SKM-1 (cell line): Measurements from ENCODE around the gene TXNL1.

Experiments used
- DNase-seq: peaks from one replicate; lab custom pipeline; 2025; ENCODE audit not compliant: unreplicated experiment; lab: John Stamatoyannopoulos, UW

Gene TXNL1

GRCh38 chr18:56570978-56571377, 67.4 kb downstream of the TXNL1 start:
- no peak for DNase-seq

DNA sequence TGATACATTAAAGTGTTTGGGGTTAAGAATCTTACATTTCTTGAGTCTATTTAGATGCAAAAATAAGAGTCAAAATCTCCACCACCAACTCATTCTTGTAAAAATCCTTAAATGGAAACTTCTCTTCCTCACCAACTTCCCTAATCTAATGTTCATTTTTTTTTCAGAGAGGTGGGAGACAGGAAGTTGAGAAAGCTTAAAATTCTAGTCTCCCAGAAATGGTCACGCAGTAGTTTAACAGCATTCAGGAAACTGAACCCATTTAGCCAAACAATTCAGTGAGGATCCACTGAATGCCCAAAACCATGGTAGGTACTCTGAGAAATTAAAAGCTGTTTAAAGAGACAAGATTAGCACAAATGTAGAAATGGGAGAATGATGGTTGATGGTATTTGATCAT, 69.0 kb downstream of the TXNL1 start:
- no peak for DNase-seq

- peak; percentile 61 for DNase-seq
These were observed 69.4 kb downstream of the TXNL1 start for GRCh38 chr18:56568986-56569385.

DNA sequence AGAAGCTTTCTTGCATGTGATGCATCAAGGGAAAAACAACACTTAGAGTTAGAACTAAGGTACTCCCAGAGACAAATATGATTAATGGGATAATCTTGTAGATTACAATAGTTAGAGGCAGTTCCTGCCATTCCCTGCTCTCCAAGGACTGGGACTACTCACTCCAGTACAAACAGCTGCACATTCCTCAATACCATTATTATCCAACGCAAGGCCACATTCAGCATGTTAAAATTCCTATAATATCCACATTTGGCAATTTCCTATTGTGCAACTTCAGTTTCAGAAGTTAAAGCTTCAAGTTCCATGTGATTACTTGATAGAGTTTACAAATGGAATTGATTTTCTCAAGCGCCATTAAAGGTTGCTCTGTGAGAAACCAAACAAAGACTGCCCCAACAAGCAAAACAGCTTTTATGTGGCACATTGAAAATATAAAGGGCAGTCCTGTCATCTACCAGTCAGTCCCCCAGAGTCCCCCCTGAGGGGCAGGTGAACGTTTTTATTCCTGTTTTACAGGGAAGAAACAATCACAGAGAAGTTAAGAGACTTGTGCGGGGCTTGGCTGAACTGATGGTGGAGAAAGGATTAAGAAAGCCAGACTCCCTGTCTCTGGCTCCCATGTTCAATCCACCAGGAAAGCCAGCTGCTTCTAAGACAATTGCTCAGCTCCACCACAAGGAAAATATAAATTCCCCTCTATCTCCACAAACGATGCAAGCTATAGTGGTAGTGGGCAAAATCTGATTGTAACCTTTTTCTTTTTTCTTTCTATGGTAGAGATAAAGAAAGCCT, 72.6 kb downstream of the TXNL1 start:
- DNase-seq, result no peak

DNA sequence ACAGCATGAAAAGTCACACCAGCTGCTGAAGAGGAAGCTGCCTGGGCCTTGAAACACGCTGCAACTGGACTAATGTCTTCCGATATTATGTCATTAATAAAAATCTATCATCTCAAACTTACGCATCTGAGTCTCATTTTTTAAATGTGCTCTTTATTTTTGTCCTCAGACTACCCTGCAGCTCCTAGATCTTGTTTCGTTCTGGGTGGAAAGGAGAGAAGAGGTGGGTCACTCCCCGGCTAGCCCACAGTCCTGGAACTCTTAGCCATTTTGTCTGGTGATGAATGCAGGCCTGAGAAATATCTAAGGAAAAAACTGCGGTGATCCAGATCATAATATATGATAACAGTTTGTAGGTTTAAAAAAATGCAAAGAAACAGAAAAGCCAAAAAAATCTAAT, 73.3 kb downstream of the TXNL1 start:
- no peak for DNase-seq

- DNase-seq, result no peak
These were observed 74.8 kb downstream of the TXNL1 start for GRCh38 chr18:56563568-56563967.

DNA sequence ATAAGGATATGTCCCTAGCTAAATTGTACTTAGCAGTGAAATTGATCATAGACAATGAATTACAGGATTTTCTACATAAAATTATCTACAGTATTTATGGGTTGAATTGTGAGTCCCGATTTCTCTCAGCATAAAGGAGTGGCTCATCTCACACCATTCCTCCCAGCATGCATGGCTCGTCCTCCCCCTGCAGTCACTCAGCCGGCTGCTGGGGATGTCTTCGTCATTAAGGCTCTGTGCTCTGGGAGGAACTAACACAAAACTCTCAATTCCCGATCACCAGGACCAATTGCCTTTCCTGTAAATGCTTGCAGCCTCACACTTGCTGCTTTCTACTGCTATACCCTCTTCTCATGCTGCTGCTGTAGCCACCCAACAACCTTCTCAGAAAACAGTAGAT, 75.9 kb downstream of the TXNL1 start:
- no peak for DNase-seq

DNA sequence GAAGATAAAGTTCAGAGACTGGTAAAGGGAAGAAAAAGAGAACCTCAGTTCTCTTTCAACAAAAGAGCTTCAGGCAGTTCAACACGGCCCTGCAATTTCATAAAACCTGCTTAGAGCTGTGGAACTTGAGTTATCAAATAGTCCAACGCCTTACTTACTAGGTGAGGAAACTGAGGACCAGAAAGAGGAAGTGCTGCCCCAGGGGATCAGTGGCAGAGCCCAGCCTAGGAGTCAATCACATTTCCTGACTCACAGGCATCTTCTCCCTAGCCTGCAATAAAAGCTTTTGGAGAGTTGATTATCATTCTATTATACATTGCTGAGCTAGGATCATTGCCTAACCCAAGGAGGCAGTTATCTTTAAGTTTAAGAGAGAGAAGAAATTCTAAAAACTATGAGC, 77.4 kb downstream of the TXNL1 start:
- no peak for DNase-seq

DNA sequence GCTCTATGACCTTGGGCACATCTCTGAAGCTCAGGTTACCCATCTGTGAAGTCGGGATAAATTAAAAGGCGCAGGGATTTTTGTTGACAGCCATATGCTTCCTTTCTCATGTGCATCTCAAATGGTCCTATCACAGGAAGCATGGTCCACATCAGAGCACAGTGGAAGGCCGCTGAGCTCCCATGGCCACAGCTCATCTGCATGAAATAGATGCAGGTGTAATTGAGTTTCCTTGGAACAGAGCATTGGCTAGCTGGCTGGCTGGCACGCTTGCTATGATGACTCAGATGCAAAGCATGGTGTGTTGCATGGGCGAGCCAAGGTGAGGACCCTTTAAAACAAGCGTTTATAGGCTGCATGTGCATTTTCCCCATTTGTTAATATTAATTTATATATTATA, 79.3 kb downstream of the TXNL1 start:
- no peak for DNase-seq

DNA sequence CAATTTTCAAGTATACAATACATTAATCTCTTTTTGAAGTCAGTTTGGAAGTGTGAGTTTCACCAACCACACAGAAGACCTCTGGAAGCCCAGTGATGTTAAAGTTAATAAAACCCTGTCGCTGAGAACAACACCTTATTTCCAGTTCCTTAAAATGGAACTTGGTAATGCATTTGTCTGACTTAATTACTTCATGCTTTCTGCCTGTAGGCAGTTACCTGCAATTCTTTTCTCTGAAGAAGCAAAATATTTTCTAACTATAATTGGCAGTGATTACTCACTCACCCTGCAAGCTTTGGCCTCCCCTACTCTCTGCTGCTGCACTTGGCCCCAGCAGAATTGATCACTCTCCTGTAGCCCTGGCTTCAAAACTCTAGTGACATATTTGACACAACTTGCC, 81.5 kb downstream of the TXNL1 start:
- no peak for DNase-seq

DNA sequence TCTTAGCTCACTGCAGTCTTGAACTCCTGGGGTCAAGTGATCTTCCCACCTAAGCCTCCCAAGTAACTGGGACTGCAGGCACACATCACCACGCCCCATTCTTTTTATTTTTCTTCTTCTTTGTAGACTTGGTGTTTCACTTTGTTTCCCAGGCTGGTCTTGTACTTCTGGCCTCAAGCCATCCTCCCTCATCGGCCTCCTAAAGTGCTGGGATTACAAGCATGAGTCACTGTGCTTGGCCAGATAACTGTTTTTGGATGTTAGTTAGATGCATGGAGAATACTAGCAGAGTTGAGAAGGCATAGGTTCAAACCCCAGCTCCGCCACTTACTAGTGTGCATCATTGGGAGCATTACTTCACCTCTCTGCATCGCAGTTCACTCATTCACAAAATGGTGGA, 88.3 kb downstream of the TXNL1 start:
- no peak for DNase-seq
